Superior temporal gyrus (tissue), 1 donor: ENCODE data around the gene STK39.

Experiments used
- DNase-seq: peaks from one replicate; pipeline ENCODE4 v3.0.0-alpha.2; 2016; ENCODE audit errors: extremely low spot score

Gene STK39

GRCh38 chr2:168243061-168243460 lies 4.3 kb downstream of the STK39 start:
- DNase-seq: no peak

GRCh38 chr2:168241746-168242145 lies 5.6 kb downstream of the STK39 start:
- no peak for DNase-seq

GRCh38 chr2:168241208-168241607 lies 6.2 kb downstream of the STK39 start:
- DNase-seq: no peak

- DNase-seq: no peak
Measured at GRCh38 chr2:168239281-168239680, 8.1 kb downstream of the STK39 start.

GRCh38 chr2:168237741-168238140 lies 9.7 kb downstream of the STK39 start:
- DNase-seq: no peak

GRCh38 chr2:168234407-168235085 lies 12.8 kb downstream of the STK39 start:
- DNase-seq: no peak

GRCh38 chr2:168233726-168234406 lies 13.5 kb downstream of the STK39 start:
- no peak for DNase-seq

- DNase-seq: no peak
Measured at GRCh38 chr2:168233166-168233565, 14.2 kb downstream of the STK39 start.

- peak; percentile 66 for DNase-seq
Measured at GRCh38 chr2:168231609-168232241, 15.7 kb downstream of the STK39 start.

- DNase-seq: no peak
Measured at GRCh38 chr2:168230389-168230788, 17.0 kb downstream of the STK39 start.

- DNase-seq: no peak
Measured at GRCh38 chr2:168224346-168224745, 23.0 kb downstream of the STK39 start.

GRCh38 chr2:168222088-168222487 lies 25.3 kb downstream of the STK39 start:
- DNase-seq: no peak

GRCh38 chr2:168220965-168221819 lies 26.2 kb downstream of the STK39 start:
- peak; percentile 64 for DNase-seq

GRCh38 chr2:168217920-168218319 lies 29.5 kb downstream of the STK39 start:
- no peak for DNase-seq

GRCh38 chr2:168216351-168217005 lies 30.9 kb downstream of the STK39 start:
- no peak for DNase-seq

GRCh38 chr2:168215813-168216212 lies 31.6 kb downstream of the STK39 start:
- DNase-seq: no peak

- no peak for DNase-seq
Measured at GRCh38 chr2:168212866-168213265, 34.5 kb downstream of the STK39 start.

- DNase-seq: no peak
Measured at GRCh38 chr2:168212167-168212566, 35.2 kb downstream of the STK39 start.

GRCh38 chr2:168211664-168212163 lies 35.7 kb downstream of the STK39 start:
- no peak for DNase-seq

- DNase-seq: no peak
Measured at GRCh38 chr2:168210895-168211570, 36.4 kb downstream of the STK39 start.
